SU-DHL-6 (cell line): Measurements from ENCODE around the gene C12orf75.

Experiments used
- H2AFZ ChIP-seq: fragments of 200-600 bp; sonication (generic); 2 replicates; pipeline ENCODE4 v1.6.1; 2014; ENCODE audit warnings: low read depth, mild to moderate bottlenecking, moderate library complexity, mixed read lengths, antibody characterized with exemption, low read length; ENCODE audit not compliant: severe bottlenecking
- H3F3A ChIP-seq: fragments of 200-600 bp; shearing (Covaris generic); 2 replicates; pipeline ENCODE4 v1.6.0; 2016; ENCODE audit warnings: antibody characterized with exemption, mild to moderate bottlenecking; ENCODE audit not compliant: insufficient read depth
- H3K27ac ChIP-seq: fragments of 200-600 bp; sonication (generic); 2 replicates; pipeline ENCODE4 v1.5.1; 2016; ENCODE audit warnings: low read depth, mild to moderate bottlenecking, low read length, moderate library complexity, mixed read lengths
- H3K27me3 ChIP-seq: fragments of 200-600 bp; sonication (generic), shearing (Covaris generic); 2 replicates; pipeline ENCODE4 v1.6.0; 2014; ENCODE audit warnings: mild to moderate bottlenecking, low read length
- H3K36me3 ChIP-seq: fragments of 200-600 bp; sonication (generic); 2 replicates; pipeline ENCODE4 v1.6.1; 2014; ENCODE audit warnings: mild to moderate bottlenecking, low read length, mixed read lengths
- H3K4me2 ChIP-seq: fragments of 300-600, 200-600 bp; shearing (Covaris generic), sonication (generic); 2 replicates; pipeline ENCODE4 v1.6.0; 2014; ENCODE audit warnings: low read length, low read depth, mild to moderate bottlenecking; ENCODE audit not compliant: poor library complexity, severe bottlenecking
- H3K4me3 ChIP-seq: fragments of 200-600 bp; sonication (generic); 2 replicates; pipeline ENCODE4 v1.5.1; 2014; ENCODE audit warnings: antibody characterized with exemption, low read length, mild to moderate bottlenecking, mixed read lengths; ENCODE audit not compliant: insufficient read depth, poor library complexity, severe bottlenecking
- H3K79me2 ChIP-seq: fragments of 200-600 bp; sonication (generic); 2 replicates; pipeline ENCODE4 v1.6.1; 2014; ENCODE audit warnings: mild to moderate bottlenecking, low read length, moderate library complexity; ENCODE audit not compliant: insufficient read depth
- H3K9ac ChIP-seq: fragments of 200-600 bp; sonication (generic); 2 replicates; pipeline ENCODE4 v1.7.0; 2014; ENCODE audit warnings: mild to moderate bottlenecking, low read length
- H3K9me2 ChIP-seq: fragments of 200-600 bp; sonication (generic); replicated peaks from 2 replicates; pipeline ENCODE4 v1.6.1; 2014; ENCODE audit warnings: low read length; ENCODE audit not compliant: insufficient read depth
- H3K9me3 ChIP-seq: fragments of 200-600 bp; sonication (generic); 2 replicates; pipeline ENCODE4 v1.6.1; 2014; ENCODE audit warnings: low read length, mixed read lengths; ENCODE audit not compliant: insufficient read depth
- H4K20me1 ChIP-seq: fragments of 200-600 bp; sonication (generic); 2 replicates; pipeline ENCODE4 v1.6.1; 2014; ENCODE audit warnings: low read depth, mild to moderate bottlenecking, antibody characterized with exemption, low read length, moderate library complexity, mixed read lengths
- EZH2phosphoT487 ChIP-seq: fragments of 200-600 bp; sonication (generic), shearing (Covaris generic); conservative IDR thresholded peaks from 2 replicates; pipeline ENCODE4 v1.6.1; 2018; ENCODE audit warnings: mild to moderate bottlenecking, antibody characterized with exemption, low read length, moderate library complexity, mixed read lengths
- TF ChIP-seq, protein P1 (sequence below): fragments of 200-600 bp; sonication (generic); IDR thresholded peaks from one replicate; pipeline ENCODE4 v1.5.1; 2017; ENCODE audit warnings: antibody characterized with exemption, mild to moderate bottlenecking, low read length, moderate library complexity; ENCODE audit not compliant: insufficient read depth, poor library complexity, severe bottlenecking

C12orf75 gene

DNA sequence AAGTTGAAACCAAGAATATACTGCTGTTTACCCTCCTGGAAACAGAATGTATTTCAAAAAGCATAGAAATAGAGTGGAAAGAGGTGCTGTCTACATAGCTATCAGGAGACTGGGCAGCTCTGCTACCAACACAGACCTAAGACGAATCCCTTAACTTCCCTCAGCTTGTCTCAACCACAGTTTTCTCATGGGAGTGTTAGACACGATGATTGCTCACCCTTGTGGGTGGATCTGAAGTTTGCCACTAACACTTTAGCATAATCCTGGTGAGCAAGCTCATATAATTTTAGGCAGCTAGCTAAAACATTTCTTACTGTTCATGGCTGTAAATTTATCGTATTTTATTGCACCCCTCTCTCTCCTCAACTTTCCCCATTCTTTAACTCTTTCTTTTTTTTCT is 38.5 kb downstream of the C12orf75 start:
- Histone ChIP-seq H3K79me2 (peaks cover 5% of the 10 kb centered on the region; the same call in 1 of the 2 replicates), H3K9me2 (no peaks in the 10 kb centered on the region), H3K9me3 (no peaks in the 10 kb centered on the region), H3K36me3 (peaks cover 42% of the 10 kb centered on the region), H4K20me1 (peaks cover 3% of the 10 kb centered on the region), H3K4me3 (no peak overlapping the region), H3F3A (peaks cover 3% of the 10 kb centered on the region; the same call in 1 of the 2 replicates), H2AFZ (no peak overlapping the region), H3K27ac (no peak overlapping the region), H3K27me3 (no peaks in the 10 kb centered on the region), H3K9ac (no peak overlapping the region), H3K4me2 (no peak overlapping the region)
- no peak for TF ChIP-seq EZH2phosphoT487
- TF ChIP-seq, protein P1, sequence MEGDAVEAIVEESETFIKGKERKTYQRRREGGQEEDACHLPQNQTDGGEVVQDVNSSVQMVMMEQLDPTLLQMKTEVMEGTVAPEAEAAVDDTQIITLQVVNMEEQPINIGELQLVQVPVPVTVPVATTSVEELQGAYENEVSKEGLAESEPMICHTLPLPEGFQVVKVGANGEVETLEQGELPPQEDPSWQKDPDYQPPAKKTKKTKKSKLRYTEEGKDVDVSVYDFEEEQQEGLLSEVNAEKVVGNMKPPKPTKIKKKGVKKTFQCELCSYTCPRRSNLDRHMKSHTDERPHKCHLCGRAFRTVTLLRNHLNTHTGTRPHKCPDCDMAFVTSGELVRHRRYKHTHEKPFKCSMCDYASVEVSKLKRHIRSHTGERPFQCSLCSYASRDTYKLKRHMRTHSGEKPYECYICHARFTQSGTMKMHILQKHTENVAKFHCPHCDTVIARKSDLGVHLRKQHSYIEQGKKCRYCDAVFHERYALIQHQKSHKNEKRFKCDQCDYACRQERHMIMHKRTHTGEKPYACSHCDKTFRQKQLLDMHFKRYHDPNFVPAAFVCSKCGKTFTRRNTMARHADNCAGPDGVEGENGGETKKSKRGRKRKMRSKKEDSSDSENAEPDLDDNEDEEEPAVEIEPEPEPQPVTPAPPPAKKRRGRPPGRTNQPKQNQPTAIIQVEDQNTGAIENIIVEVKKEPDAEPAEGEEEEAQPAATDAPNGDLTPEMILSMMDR: no peak

DNA sequence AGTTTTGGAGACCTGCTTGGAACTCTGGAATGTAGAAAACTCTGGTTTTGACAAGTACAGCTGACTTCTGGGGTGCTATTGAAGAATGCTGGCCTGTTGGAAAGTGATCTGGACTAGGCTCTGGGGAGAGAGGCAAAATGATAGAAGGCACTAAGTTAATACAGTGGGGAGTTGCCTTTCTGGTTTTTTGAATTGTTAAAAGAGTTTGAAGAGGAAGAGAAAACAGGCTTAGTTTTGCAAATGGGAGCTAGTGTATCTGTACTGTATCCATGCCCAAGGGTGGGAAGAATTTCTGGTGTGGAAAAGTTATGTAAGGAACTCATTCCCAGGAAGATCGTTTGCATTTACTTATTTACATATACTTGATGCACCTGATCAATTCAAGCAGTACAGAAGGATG is 43.8 kb downstream of the C12orf75 start:
- no peaks in the 10 kb centered on the region; the same call in 1 of the 2 replicates for H4K20me1 ChIP-seq
- no peak for TF ChIP-seq EZH2phosphoT487
- TF ChIP-seq, protein P1: no peak
- no peak overlapping the region for H3K4me2 ChIP-seq
- H3K36me3 ChIP-seq: peaks cover 24% of the 10 kb centered on the region
- H3K27me3 ChIP-seq: no peaks in the 10 kb centered on the region
- no peak overlapping the region for H3K9ac ChIP-seq
- 0 out of 2 replicates have a peak, but pooled peaks cover 15% of the 10 kb centered on the region for H3F3A ChIP-seq
- H3K9me3 ChIP-seq: no peaks in the 10 kb centered on the region
- no peaks in the 10 kb centered on the region for H3K79me2 ChIP-seq
- H3K27ac ChIP-seq: no peak overlapping the region
- no peak overlapping the region for H2AFZ ChIP-seq
- H3K9me2 ChIP-seq: no peaks in the 10 kb centered on the region
- no peak overlapping the region for H3K4me3 ChIP-seq

- Histone ChIP-seq H2AFZ (no peak overlapping the region), H3K27ac (no peak overlapping the region), H4K20me1 (no peaks in the 10 kb centered on the region; the same call in 1 of the 2 replicates), H3F3A (0 out of 2 replicates have a peak, but pooled peaks cover 15% of the 10 kb centered on the region), H3K4me2 (no peak overlapping the region), H3K9ac (no peak overlapping the region), H3K27me3 (no peaks in the 10 kb centered on the region), H3K9me3 (no peaks in the 10 kb centered on the region), H3K9me2 (no peaks in the 10 kb centered on the region), H3K36me3 (peaks cover 13% of the 10 kb centered on the region; the same call in 1 of the 2 replicates), H3K79me2 (no peaks in the 10 kb centered on the region), H3K4me3 (no peak overlapping the region)
- TF ChIP-seq, protein P1: no peak
- no peak for TF ChIP-seq EZH2phosphoT487
These were observed 46.6 kb downstream of the C12orf75 start for GRCh38 chr12:105377077-105377476.
